IMR-90 (cell line): ENCODE measurements around the gene ROMO1. TPM values are rescaled to one million over a fixed set of nuclear protein-coding genes. Genes with fewer than 3 reads are reported as not detected.
A peak's percentile ranks its signal among the peaks of the same experiment; 100 is the strongest.

ENCODE experiments used
- ATAC-seq: fragments of 200-7000 bp; cut with Tn5 transposase; 2 replicates; pipeline ENCODE4 v1.9.1; 2020; ENCODE audit warnings: low read depth, mild to moderate bottlenecking, moderate library complexity
- BruUV-seq: library from RNA; stranded (reverse); fragments of 400-500 nt; replicated peaks from 2 replicates; lab custom pipeline; 2021; lab: Mats Ljungman, UMichigan
- CTCF ChIA-PET: fragments of 300-600 bp; formaldehyde crosslinking; extraction: SDS; loops from one replicate; lab custom pipeline; 2021; ENCODE audit warnings: antibody characterized with exemption; lab: Yijun Ruan, JAX
- POLR2A ChIA-PET: fragments of 300-600 bp; sonication (Branson Sonifier 250); formaldehyde crosslinking; loops from one replicate; lab custom pipeline; 2022; ENCODE audit warnings: antibody characterized with exemption; ENCODE audit not compliant: unreplicated experiment; lab: Charles Lee
- DNase-seq: peaks from one replicate; pipeline ENCODE4 v3.0.0; 2013
- H2AFZ ChIP-seq: replicated peaks from 2 replicates; pipeline ENCODE3; 2013; ENCODE audit warnings: low read length, mild to moderate bottlenecking; ENCODE audit not compliant: poor library complexity
- H2AK5ac ChIP-seq: 2 replicates; pipeline ENCODE4 v1.6.1; 2013; ENCODE audit warnings: low read depth, low read length, inconsistent platforms
- H2AK9ac ChIP-seq: replicated peaks from 2 replicates; pipeline ENCODE3; 2013; ENCODE audit warnings: mild to moderate bottlenecking, low read depth, low read length, moderate library complexity; ENCODE audit not compliant: poor library complexity
- H2BK120ac ChIP-seq: 2 replicates; pipeline ENCODE4 v1.6.1; 2013; ENCODE audit warnings: low read depth, low read length, inconsistent platforms
- H2BK15ac ChIP-seq: 3 replicates; pipeline ENCODE4 v1.6.1; 2013; ENCODE audit warnings: low read depth, low read length, inconsistent platforms
- H2BK20ac ChIP-seq: 2 replicates; pipeline ENCODE4 v1.6.1; 2013; ENCODE audit warnings: low read depth, mild to moderate bottlenecking, inconsistent platforms, low read length, moderate library complexity
- H2BK5ac ChIP-seq: 2 replicates; pipeline ENCODE4 v1.6.1; 2013; ENCODE audit warnings: mild to moderate bottlenecking, low read depth, low read length, inconsistent platforms; ENCODE audit not compliant: poor library complexity, severe bottlenecking
- H3K14ac ChIP-seq: replicated peaks from 2 replicates; pipeline ENCODE4 v1.6.1; 2013; ENCODE audit warnings: low read depth, low read length, inconsistent platforms
- H3K18ac ChIP-seq: 2 replicates; pipeline ENCODE4 v1.6.1; 2013; ENCODE audit warnings: low read depth, low read length, control low read depth
- H3K23ac ChIP-seq: 2 replicates; pipeline ENCODE4 v1.6.1; 2013; ENCODE audit warnings: low read depth, low read length, inconsistent platforms
- H3K27ac ChIP-seq: 2 replicates; pipeline ENCODE4 v1.5.1; 2013; ENCODE audit warnings: mild to moderate bottlenecking, control low read depth, low read length; ENCODE audit not compliant: insufficient read depth
- H3K27me3 ChIP-seq: 2 replicates; pipeline ENCODE4 v1.6.1; 2013; ENCODE audit warnings: low read length; ENCODE audit not compliant: control insufficient read depth, insufficient read depth
- H3K36me3 ChIP-seq: 2 replicates; pipeline ENCODE4 v1.6.1; 2013; ENCODE audit warnings: low read length, mixed read lengths; ENCODE audit not compliant: control insufficient read depth, insufficient read depth
- H3K4ac ChIP-seq: 2 replicates; pipeline ENCODE4 v1.6.1; 2013; ENCODE audit warnings: low read depth, low read length, inconsistent platforms
- H3K4me1 ChIP-seq: 2 replicates; pipeline ENCODE4 v1.6.1; 2013; ENCODE audit warnings: low read length, mixed read lengths; ENCODE audit not compliant: control insufficient read depth, insufficient read depth
- H3K4me2 ChIP-seq: 2 replicates; pipeline ENCODE4 v1.6.1; 2013; ENCODE audit warnings: low read depth, mild to moderate bottlenecking, control low read depth, low read length, moderate library complexity
- H3K4me3 ChIP-seq: 2 replicates; pipeline ENCODE4 v1.5.1; 2013; ENCODE audit warnings: low read depth, mild to moderate bottlenecking, control low read depth, low read length, moderate library complexity; ENCODE audit not compliant: insufficient read depth
- H3K56ac ChIP-seq: 2 replicates; pipeline ENCODE4 v1.6.1; 2013; ENCODE audit warnings: low read length, inconsistent platforms; ENCODE audit not compliant: insufficient read depth; ENCODE audit errors: extremely low read depth
- H3K79me1 ChIP-seq, 2 experiments: 2 replicates each; pipeline ENCODE4 v1.6.1; 2013; ENCODE audit warnings: low read length in 2 of 2, inconsistent platforms in 1 of 2, low read depth in 1 of 2
- H3K9ac ChIP-seq: 2 replicates; pipeline ENCODE4 v1.6.1; 2013; ENCODE audit warnings: low read depth, low read length, control low read depth
- H3K9me1 ChIP-seq: 2 replicates; pipeline ENCODE4 v1.6.1; 2013; ENCODE audit warnings: low read length, inconsistent platforms; ENCODE audit not compliant: insufficient read depth
- H3K9me3 ChIP-seq: 2 replicates; pipeline ENCODE4 v1.6.1; 2013; ENCODE audit warnings: low read length; ENCODE audit not compliant: control insufficient read depth, insufficient read depth
- H4K20me1 ChIP-seq: 2 replicates; pipeline ENCODE4 v1.6.1; 2013; ENCODE audit warnings: low read length, inconsistent platforms; ENCODE audit not compliant: insufficient read depth
- H4K5ac ChIP-seq: 2 replicates; pipeline ENCODE4 v1.6.1; 2013; ENCODE audit warnings: mild to moderate bottlenecking, low read depth, low read length, control low read depth
- H4K8ac ChIP-seq, 2 experiments: 2 replicates each; pipeline ENCODE4 v1.6.1; 2013; ENCODE audit warnings: low read depth in 2 of 2, low read length in 2 of 2, control low read depth in 1 of 2, inconsistent platforms in 1 of 2
- H4K91ac ChIP-seq: 2 replicates; pipeline ENCODE4 v1.6.1; 2013; ENCODE audit warnings: low read depth, low read length, inconsistent platforms; ENCODE audit not compliant: insufficient read depth
- BHLHE40 ChIP-seq: fragments of 150-350 bp; IDR thresholded peaks from 2 replicates; pipeline ENCODE4 v1.6.1; 2016; ENCODE audit warnings: mild to moderate bottlenecking, low read depth, low read length
- CEBPB ChIP-seq: IDR thresholded peaks from 2 replicates; pipeline ENCODE4 v1.6.1; 2012; ENCODE audit warnings: low read depth, low read length, improper control_type of control experiment
- FOS ChIP-seq: fragments of 150-350 bp; IDR thresholded peaks from 2 replicates; pipeline ENCODE4 v1.6.1; 2016; ENCODE audit warnings: low read depth, low read length
- MAZ ChIP-seq: IDR thresholded peaks from 2 replicates; pipeline ENCODE4 v1.6.1; 2012; ENCODE audit warnings: low read depth, mild to moderate bottlenecking, low read length, improper control_type of control experiment, moderate library complexity, borderline replicate concordance
- MXI1 ChIP-seq: IDR thresholded peaks from 2 replicates; pipeline ENCODE4 v1.6.1; 2012; ENCODE audit warnings: low read depth, mild to moderate bottlenecking, low read length, moderate library complexity, borderline replicate concordance
- NFE2L2 ChIP-seq: fragments of 150-350 bp; IDR thresholded peaks from 2 replicates; pipeline ENCODE4 v1.6.1; 2016; ENCODE audit warnings: low read depth, mild to moderate bottlenecking, low read length
- POLR2A ChIP-seq: IDR thresholded peaks from 2 replicates; pipeline ENCODE4 v1.6.1; 2012; ENCODE audit warnings: mild to moderate bottlenecking, low read depth, low read length
- RAD21 ChIP-seq: IDR thresholded peaks from 2 replicates; pipeline ENCODE4 v1.6.1; 2012; ENCODE audit warnings: low read length, improper control_type of control experiment
- RCOR1 ChIP-seq: IDR thresholded peaks from 2 replicates; pipeline ENCODE4 v1.6.1; 2012; ENCODE audit warnings: mild to moderate bottlenecking, low read length, improper control_type of control experiment; ENCODE audit not compliant: insufficient replicate concordance
- SMC3 ChIP-seq: fragments of 150-350 bp; IDR thresholded peaks from 2 replicates; pipeline ENCODE4 v1.6.1; 2016; ENCODE audit warnings: low read depth, mild to moderate bottlenecking, antibody characterized with exemption, low read length, moderate library complexity
- WGBS, 2 experiments: methylation state at CpG; one replicate each; pipeline versions ENCODE4 v1.1.5 to v1.1.7; 2013; ENCODE audit warnings: missing lambda C conversion rate in 2 of 2; ENCODE audit not compliant: insufficient read length in 1 of 2; ENCODE audit errors: extremely low coverage in 2 of 2; 5-methylcytosine and 5-hydroxymethylcytosine counted together
- dilution Hi-C: fragments of 300-500 bp; cut with HindIII; formaldehyde crosslinking; loops from one replicate; pipeline ENCODE4 v1.14.3; 2018; ENCODE audit warnings: low sequenced_read_pairs; ENCODE audit not compliant: unreplicated experiment
- in situ Hi-C: fragments of 300-500 bp; cut with MboI; formaldehyde crosslinking; loops from 3 replicates; pipeline ENCODE4 v1.14.3; 2019; ENCODE audit warnings: low sequenced_read_pairs, inconsistent platforms, mixed read lengths
- intact Hi-C: fragments of 100-400 bp; cut with micrococcal nuclease; formaldehyde crosslinking; loops from 2 replicates; pipeline ENCODE4 v1.10.0; 2022
- polyA plus RNA-seq, 3 experiments: library from polyadenylated mRNA; depleted of rRNA; stranded (reverse); fragments of >200 nt; gene quantifications; 2 replicates each; pipeline ENCODE4 v1.2.3, GENCODE V29; 2012; ENCODE audit warnings: low replicate concordance in 1 of 3
- total RNA-seq: library from RNA; depleted of rRNA; stranded (reverse); fragments of >200 nt; gene quantifications from 2 replicates; pipeline ENCODE4 v1.2.3, GENCODE V29; 2012
- TF ChIP-seq, protein P1 (sequence below): fragments of 150-350 bp; IDR thresholded peaks from 2 replicates; pipeline ENCODE4 v1.6.1; 2017; ENCODE audit warnings: mild to moderate bottlenecking, antibody characterized with exemption, low read length, low read depth

The ROMO1 gene
- total and polyA plus RNA-seq, 2 of the 4 experiments (the other 2 are of a cell fraction), result 223 to 555 TPM

- H3K79me1 ChIP-seq, result peaks cover 0 to 42% of the 10 kb centered on the region in 2 experiments; a peak in 3 of 4 replicates
- BruUV-seq, result no TSS peak
- DNase-seq (no peak), ATAC-seq (no peak)
- H4K8ac ChIP-seq, result no peak overlapping the region
- H3K23ac ChIP-seq, result no peak overlapping the region
- ChIA-PET POLR2A (interaction anchor here (0.6 kb wide), 1 partner anchor 38 kb away, joined by 4 read pairs; the partner anchor contains the start of genes NFS1 and ROMO1), CTCF (no interaction called here)
- H4K20me1 ChIP-seq, result peaks cover 84% of the 10 kb centered on the region
- no CpG with 5 or more reads among the region's 2 CpGs for WGBS, 2 experiments
- H3K27ac ChIP-seq, result no peak overlapping the region
- no peak overlapping the region for H3K4ac ChIP-seq
- no peaks in the 10 kb centered on the region for H3K36me3 ChIP-seq
- no peak for TF ChIP-seq RAD21
- TF ChIP-seq, protein P1, sequence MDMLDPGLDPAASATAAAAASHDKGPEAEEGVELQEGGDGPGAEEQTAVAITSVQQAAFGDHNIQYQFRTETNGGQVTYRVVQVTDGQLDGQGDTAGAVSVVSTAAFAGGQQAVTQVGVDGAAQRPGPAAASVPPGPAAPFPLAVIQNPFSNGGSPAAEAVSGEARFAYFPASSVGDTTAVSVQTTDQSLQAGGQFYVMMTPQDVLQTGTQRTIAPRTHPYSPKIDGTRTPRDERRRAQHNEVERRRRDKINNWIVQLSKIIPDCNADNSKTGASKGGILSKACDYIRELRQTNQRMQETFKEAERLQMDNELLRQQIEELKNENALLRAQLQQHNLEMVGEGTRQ, result no peak
- no peak for TF ChIP-seq SMC3
- no peak for TF ChIP-seq NFE2L2
- no peak for TF ChIP-seq POLR2A
- TF ChIP-seq CEBPB, result no peak
- no peak for TF ChIP-seq MXI1
- no peak for TF ChIP-seq RCOR1
- TF ChIP-seq BHLHE40, result no peak
- no peak for TF ChIP-seq FOS
- TF ChIP-seq MAZ, result no peak
- H2BK20ac ChIP-seq, result no peak overlapping the region
- H2AK5ac ChIP-seq, result no peak overlapping the region
- H2BK5ac ChIP-seq, result no peak overlapping the region
- H3K4me1 ChIP-seq, result peaks cover 4% of the 10 kb centered on the region
- H4K91ac ChIP-seq, result no peak overlapping the region
- no peak overlapping the region for H2AFZ ChIP-seq
- peaks cover 5% of the 10 kb centered on the region; the same call in 1 of the 2 replicates for H3K9me1 ChIP-seq
- H3K56ac ChIP-seq, result no peak overlapping the region
- in situ Hi-C loops (no loop called here), intact Hi-C loops (loop anchor here (5.0 to 10.0 kb wide), 2 partner anchors 96 to 149 kb away; no protein-coding TSS in a partner anchor), dilution Hi-C loops (no loop called here)
- no peak overlapping the region for H3K4me3 ChIP-seq
- no peak overlapping the region for H2BK15ac ChIP-seq
- peak overlapping the region; percentile 98; the same call in 1 of the 2 replicates for H3K4me2 ChIP-seq
- no peak overlapping the region for H3K14ac ChIP-seq
- H3K18ac ChIP-seq, result no peak overlapping the region
- H3K9me3 ChIP-seq, result no peaks in the 10 kb centered on the region
- H2AK9ac ChIP-seq, result no peak overlapping the region
- no peaks in the 10 kb centered on the region for H3K27me3 ChIP-seq
- no peak overlapping the region for H3K9ac ChIP-seq
- H4K5ac ChIP-seq, result no peak overlapping the region
- no peak overlapping the region for H2BK120ac ChIP-seq
Measured at GRCh38 chr20:35661053-35661452, 38.2 kb upstream of the ROMO1 start.
